HCT116 (cell line): Measurements from ENCODE around the gene ANGEL1.

Source experiments
- CTCF ChIP-seq, 3 experiments: fragments of 200-600 bp in 1 of 3; sonication (generic) in 1 of 3; IDR thresholded peaks in 2 of 3; conservative IDR thresholded peaks in 1 of 3; 2 replicates each; pipeline ENCODE4 v1.5.1; 2012 to 2017; ENCODE audit warnings: low read depth in 2 of 3, low read length in 2 of 3, antibody characterized with exemption in 1 of 3, borderline replicate concordance in 1 of 3, control low read depth in 1 of 3, mild to moderate bottlenecking in 1 of 3, mixed read lengths in 1 of 3, mixed run types in 1 of 3, moderate library complexity in 1 of 3; ENCODE audit not compliant: insufficient read depth in 1 of 3
- POLR2A ChIP-seq: IDR thresholded peaks from 2 replicates; pipeline ENCODE4 v1.7.0; 2011; ENCODE audit warnings: borderline replicate concordance; ENCODE audit not compliant: insufficient read depth, insufficient read length; ENCODE audit errors: extremely low read depth
- POLR2AphosphoS5 ChIP-seq: IDR thresholded peaks from 2 replicates; pipeline ENCODE4 v1.6.1; 2011; ENCODE audit warnings: mild to moderate bottlenecking, low read depth, low read length, moderate library complexity
- REST ChIP-seq: IDR thresholded peaks from 2 replicates; pipeline ENCODE4 v1.6.1; 2012; ENCODE audit warnings: low read depth
- TCF7L2 ChIP-seq: IDR thresholded peaks from 2 replicates; pipeline ENCODE4 v1.7.0; 2011; ENCODE audit warnings: borderline replicate concordance, inconsistent platforms; ENCODE audit not compliant: insufficient read depth, insufficient read length; ENCODE audit errors: extremely low read depth
- YY1 ChIP-seq: IDR thresholded peaks from 2 replicates; pipeline ENCODE4 v1.6.1; 2011; ENCODE audit warnings: low read length, low read depth, moderate library complexity, mild to moderate bottlenecking; ENCODE audit not compliant: insufficient replicate concordance; ENCODE audit errors: extremely low read depth
- ZNF274 ChIP-seq: fragments of 200-500 bp; sonication (Bioruptor generic); IDR thresholded peaks from 2 replicates; pipeline ENCODE4 v1.6.1; 2014; ENCODE audit warnings: mild to moderate bottlenecking, low read depth, low read length, inconsistent platforms

- TF ChIP-seq CTCF (IDR thresholded peaks at IDR 0.05 in 2 of 3, conservative IDR thresholded peaks at IDR 0.05 in 1 of 3; ENCODE audit: borderline replicate concordance in 1 of 3, insufficient read depth in 1 of 3, low read depth in 2 of 3, low read length in 2 of 3) (no peak), POLR2A (no peak), YY1 (no peak), POLR2AphosphoS5 (no peak), TCF7L2 (no peak), ZNF274 (no peak), REST (no peak)
Observed at GRCh38 chr14:76770521-76771436, 41.9 kb downstream of the ANGEL1 start.
